Measurements from ENCODE around the gene MYNN.
"Not testable (repeated sequence)": the region's sequence is repeated elsewhere in the genome, so short reads cannot be mapped to it uniquely, and the experiment has no call there.

The MYNN gene

DNA sequence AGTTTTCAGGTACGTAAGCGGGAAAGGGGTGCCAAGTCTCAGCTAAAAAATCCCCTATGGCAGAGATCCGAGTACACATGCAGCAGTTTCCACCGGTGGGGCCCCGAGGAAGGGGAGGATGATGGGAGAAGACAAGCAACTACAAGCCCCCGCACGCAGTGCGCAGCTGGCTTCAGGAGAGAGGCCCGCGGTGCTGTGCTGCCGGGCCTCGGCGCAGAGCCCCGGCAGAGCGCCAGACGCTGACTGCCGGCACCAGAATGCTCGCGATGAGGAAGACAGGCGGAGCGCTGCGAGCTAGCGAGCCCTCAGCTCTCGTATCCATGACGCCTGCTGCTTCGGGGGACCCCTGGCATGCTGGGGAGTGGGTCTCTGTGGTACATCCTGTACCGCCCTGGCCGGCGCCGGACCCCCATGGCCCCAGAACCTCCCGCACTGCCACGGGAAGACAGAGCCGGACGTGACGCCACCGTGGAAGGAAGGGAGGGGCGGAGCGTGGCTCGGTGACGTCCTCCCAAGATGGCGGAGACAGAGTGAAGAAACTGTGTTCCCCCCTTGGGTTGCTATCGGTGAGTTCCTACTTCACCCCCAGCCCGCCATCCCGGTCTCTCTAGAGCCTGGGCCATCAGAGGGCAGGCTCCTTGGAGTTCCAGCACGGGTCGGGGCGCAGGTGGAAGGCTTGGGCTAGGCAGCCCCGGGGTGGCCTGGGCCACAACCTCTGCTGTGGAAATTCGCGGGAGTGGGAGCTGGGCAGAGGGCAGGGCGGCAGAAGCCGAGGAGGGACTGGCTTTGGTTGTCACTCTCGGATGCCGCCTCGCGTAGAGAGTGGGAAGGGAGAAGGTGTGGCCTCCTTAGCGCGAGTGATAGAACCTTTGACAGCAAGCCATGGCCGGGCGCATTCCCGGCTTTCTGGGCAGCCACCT is at the start of gene MYNN:
TSS of gene MYNN (plus strand) at position 500 of the 920 bp plus-strand sequence. CDS start 900 bp downstream, outside the sequence.
- peak; percentile 98 for DNase-seq

DNA sequence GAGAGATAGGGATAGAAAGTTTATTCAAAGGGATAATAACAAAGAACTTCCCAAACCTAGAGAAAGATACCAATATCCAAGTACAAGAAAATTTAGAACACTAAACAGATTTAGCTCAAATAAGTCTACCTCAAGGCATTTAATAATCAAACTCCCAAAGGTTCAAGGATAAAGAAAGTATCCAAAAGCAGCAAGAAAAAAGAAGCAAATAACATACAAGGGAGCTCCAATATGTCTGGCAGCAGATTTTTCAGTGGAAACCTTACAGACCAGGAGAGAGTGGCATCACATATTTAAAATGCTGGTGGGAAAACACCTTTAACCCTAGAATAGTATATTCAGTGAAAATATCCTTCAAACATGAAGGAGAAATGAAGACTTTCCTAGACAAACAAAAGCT is 41.3 kb upstream of the MYNN start:
- not testable (repeated sequence) for DNase-seq

DNA sequence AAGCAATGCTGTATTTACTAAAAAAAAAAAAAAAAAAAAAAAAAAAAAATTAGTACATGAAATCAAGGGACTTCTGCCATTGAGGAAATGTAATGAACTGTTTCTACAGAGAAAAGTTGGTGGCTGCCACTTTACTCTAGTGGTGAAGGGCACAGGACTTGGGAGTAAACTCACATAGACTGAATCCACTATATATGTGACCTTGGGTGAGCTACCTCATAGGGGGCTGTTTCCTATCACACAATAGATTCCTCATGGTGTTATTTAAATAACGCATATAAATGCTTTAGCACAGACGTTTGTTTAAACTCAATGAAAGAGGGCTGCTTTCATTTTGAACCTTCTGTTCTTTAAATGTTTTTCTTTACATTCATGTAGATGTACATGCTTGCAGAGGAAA is 34.1 kb upstream of the MYNN start:
- no peak for DNase-seq

DNA sequence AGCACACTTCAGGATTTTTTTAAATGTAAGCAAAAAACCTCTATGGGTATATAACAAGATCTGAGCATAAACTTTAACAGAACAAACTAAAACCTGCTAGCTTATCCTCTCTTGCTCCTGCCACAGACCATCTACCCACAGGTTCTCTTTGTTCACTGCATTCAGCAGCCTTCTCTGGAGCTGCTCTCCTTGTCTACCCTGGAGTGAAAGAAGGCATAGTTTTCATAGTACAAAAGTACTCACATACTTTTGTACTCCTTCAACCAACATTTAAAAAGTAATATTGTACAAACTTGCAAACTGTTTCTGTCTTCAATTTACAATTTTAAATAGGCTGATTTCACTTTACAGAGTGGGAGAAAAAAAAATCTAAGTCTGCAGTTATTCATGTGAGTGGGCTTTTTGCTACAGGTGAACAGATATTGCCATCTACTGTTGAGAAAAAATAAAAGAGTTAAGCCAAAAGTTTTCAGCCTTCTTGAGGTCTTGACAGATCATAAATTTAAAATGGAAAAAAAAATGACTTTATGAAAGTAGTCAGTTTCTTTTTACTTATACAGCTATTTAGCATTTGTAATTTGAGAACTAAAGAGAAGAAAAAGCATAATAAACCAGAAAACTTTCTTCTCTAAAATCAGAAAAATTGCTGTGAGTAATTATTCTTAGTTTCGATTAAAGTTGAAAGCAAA is 28.7 kb upstream of the MYNN start:
- peak; percentile 44 for DNase-seq

DNA sequence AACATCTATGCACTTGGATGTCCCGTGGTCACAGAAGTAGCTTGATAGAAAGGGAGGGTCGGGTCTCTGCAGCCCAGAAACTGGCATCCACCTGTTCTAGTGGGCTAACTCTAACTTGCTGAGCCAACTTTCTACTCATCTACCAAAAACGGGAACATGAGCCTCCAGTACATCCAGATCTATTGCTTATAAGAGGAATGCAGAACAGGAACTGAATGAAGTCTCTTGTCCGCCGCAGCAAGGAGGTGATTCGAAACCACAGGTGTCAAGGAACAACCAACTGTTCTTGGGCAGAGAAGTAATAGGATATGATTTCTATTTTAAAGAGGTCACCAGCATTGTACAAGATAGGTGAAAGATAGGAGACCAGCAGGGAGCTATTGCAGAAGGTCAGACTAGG is 26.3 kb upstream of the MYNN start:
- no peak for DNase-seq

DNA sequence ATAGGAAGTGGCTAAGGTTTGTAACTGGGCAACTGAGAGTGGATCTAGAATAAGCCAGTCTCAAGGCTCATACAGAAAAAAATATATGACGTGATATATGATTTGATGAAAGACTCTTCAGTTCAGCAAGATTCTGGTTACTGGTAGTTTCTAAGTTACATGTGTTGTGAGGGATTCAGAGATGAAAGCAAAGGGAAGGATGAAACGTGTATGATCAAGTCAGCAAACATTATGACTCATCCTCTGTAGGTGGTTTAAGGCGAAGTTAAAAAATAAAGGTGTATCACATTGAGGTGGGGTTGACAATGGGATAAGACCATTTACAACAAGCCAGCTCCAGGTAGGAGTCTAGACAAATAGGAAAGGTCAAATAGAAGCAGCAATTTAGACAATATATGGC is 24.5 kb upstream of the MYNN start:
- no peak for DNase-seq

DNA sequence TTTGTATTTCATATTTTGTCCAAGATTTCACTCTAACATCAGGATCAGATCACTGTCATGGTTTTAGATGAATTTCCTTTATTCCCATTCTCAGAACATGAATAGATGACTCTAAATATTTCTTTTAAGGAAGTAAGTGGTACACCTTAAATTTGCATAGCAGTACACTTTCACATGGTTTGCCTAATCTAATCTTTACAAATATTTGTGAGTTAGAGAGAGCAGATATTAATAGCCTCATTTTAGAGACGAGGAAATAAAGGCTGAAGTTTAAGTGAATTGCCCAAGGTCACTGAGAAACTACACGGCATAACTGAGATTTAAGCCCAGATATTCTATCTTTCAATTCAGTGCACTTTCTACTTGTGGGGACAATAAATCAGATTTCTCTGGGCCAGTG is 22.5 kb upstream of the MYNN start:
- DNase-seq: no peak

DNA sequence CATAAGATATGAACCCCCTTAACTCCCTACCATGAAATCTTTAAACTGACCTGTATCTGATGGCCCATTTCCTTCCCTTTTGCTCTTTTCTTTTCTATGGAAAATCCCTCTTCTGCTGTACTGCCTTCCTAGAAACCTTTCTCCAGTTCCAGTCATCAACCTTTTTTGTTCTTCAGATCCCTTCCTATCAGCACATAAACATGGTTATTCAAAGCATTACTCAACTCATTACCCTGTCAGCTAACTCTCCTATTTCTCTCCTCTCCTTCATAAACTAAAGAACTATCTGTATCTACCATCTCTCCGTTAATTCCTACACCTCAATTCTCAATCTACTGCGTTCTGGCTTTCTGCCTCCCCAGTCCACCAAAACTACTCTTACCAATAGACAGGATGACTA is 21.3 kb upstream of the MYNN start:
- no peak for DNase-seq

DNA sequence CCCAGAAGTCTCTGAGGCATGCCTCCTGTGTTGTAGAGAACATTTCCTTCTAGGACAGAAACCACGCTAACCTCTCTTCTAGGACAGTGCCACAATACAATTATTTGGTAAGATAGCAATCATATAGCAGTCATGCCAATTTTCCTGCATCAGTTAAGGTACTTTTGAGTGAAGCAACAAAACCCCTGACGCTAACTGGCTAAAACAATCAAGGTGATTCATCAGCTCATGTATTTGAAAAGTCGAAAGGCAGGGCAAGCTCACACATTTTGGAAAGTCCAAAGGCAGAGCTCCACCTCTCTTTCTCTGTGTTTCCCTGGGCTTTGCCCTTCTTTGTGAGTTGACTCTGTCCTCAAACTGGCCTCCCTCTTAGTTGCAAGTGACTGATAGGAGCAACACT is 18.5 kb upstream of the MYNN start:
- no peak for DNase-seq

DNA sequence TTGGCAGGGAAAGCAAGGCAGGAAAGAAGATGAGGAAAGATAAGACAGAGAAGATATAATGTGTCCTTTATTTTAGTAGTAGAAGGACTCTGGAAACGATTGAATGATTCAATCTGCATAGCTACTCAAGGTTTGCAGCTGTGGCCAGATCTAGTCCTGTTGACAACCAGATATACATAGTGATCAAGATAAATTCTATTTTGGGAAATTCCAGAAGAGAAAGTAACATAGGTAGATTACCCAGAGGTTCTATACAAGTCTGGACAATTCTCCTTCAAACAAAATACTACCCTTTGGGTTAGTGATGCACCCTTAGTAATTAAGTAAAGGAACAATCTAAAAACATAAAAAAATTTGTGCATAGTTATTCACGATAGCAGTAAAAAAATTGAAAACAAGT is 17.7 kb upstream of the MYNN start:
- DNase-seq: no peak

DNA sequence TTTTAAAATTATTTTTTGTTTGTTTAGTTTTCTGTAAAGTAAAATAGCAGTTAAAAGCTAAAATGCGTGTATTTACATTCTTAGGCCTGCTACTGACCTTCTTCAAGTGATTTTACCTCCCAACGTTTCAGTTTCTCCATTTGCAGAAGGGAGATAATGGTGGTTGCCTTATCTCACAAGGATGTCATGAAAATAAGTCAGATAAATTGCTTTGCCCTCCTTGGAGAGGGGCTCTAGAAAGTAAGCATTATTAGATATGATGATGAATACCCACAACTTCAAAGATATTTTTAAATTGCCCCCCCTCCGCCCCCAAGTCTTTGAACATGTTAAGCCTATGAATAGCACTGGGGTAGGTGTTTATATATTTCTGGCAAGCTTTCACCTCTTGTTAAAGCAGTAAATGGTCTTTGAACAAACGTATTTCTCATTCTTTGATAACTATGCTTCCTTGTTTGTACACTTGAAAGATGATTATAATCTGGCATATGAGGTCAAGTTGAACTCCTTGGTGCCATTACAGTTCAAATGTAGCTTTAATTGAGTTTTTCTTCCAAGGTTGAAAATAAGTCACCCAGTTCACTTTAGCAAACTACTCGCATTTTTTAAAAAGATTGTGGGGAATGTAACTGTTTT is 14.7 kb upstream of the MYNN start:
- DNase-seq: no peak

DNA sequence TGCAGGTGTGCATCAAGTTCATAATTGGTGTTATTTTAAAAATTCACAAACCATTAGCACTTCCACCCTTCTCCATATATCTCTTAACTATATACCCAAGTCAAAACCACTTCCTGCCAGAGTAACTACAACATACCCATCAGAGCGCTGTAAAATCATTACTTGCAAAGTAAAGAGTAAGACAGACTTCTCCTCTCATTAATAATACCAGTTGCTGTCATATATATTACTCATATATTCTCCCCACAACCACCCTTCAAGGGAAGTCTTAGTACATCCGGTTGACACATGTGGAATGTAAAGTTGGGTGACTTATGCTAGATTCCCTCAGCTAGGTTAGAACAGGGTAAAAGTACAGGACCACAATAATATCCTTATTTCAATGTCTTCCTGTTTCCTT is 13.9 kb upstream of the MYNN start:
- no peak for DNase-seq

DNA sequence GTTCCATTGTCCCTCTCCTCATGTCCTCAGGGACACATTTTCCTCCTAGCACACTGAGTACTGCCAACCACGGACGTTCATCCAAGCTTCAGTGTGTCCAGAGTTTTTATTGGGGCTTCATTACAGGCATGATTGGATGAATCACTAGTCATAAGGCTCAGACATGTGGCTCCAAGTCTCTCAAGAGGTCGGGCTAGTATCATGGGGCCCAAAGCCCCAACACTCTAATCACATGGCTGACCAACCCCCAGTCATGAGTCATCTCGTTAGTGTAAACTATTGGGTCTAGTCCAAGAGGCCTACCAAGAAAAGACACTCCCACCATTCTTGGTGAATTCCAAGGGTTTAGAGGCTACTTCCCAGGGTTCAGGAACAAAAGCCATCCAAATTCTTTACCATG is 12.7 kb upstream of the MYNN start:
- no peak for DNase-seq

DNA sequence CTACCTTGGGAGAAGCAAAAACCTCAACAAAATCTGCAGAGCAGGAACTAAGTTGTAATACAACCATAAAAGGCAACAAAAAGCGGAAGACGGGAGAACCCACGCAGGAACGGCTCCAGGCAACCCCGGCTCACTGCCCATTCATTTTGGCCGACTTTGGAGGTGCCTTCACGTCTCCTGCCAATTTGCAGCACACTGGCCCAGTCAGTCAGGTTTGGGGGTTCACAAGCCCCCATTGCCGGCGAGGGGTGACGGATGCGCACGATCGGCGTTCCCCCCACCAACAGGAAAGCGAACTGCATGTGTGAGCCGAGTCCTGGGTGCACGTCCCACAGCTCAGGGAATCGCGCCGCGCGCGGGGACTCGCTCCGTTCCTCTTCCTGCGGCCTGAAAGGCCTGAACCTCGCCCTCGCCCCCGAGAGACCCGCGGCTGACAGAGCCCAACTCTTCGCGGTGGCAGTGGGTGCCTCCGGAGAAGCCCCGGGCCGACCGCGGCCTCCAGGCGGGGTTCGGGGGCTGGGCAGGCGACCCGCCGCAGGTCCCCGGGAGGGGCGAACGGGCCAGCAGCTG is 8.8 kb upstream of the MYNN start:
- peak; percentile 62 for DNase-seq

DNA sequence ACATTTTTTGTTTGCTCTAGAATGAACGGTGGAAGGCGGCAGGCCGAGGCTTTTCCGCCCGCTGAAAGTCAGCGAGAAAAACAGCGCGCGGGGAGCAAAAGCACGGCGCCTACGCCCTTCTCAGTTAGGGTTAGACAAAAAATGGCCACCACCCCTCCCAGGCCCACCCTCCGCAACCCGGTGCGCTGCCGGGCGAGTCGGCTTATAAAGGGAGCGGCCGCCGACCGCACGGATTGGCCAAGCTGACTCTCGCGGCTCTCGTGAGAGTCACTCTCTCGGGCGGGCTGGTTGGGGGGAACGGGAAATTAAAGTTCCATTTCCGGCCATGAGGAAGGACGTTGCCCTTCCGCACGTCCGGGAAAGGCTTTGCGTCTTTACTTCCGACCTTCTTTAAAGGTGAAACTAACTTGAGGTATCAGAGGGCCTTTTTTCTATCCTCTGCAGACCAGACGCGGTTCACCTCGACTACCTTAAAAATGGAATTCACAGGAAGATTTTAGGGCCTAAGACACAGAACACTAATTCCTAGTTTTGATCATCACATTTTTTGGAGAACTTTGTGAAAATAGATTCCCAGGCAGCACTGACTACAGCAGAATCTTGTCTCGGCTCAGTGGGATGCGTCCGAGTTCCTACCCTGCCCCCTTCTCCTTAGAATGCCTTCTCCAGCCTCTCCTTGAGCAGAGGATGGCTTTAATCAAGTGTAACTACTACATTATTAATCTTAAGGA is 8.1 kb upstream of the MYNN start, which contains the start of gene TERC:
TSS of gene TERC (minus strand) at position 179 of the 731 bp plus-strand sequence.
- DNase-seq: peak; percentile 99

DNA sequence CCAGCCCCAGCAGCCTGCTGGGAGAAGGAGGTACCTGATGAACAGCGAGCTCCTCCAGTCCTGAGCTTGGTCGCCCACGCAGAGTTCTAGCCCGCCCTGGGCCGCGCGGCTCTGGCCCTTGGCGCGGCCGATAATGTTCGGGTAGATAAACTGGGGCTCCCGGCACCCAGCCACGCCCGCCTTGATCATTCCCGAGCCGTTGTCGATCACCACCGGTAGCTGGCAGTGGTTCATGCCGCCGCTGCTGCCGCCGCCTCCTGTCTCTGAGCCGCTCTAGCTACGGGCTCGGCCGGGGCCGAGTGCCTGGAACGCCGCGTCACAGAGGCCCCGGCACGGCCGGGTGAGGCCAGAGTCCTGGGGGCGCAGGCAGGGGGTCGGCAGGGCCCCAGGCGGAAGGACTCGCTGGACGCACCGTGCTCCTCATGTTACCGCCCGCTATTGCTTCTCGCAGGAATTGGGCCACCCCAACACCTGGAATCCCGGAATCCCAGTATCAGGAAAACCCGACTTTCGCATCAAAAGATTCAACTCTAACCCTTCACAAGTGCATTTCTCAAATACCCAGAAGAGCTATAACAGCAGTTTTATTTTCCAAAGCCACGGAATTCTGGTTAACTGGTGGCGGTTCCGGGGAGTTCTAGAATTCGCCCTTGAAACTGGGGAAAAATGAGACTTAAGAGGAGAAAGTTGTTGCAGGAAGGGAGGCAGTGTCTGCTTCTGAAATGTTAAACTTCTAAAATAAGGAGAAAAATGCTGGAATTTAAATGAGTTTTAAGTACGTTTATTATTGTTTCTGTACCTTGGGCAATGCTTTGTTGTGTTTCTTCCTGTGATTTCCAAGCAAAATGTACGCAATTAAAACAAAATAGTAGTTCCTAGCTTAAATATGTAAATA is 3.7 kb upstream of the MYNN start, which contains the start of gene ACTRT3:
TSS of gene ACTRT3 (minus strand) at position 275 of the 895 bp plus-strand sequence. CDS start at position 234, 41 bp downstream.
- DNase-seq: no peak

DNA sequence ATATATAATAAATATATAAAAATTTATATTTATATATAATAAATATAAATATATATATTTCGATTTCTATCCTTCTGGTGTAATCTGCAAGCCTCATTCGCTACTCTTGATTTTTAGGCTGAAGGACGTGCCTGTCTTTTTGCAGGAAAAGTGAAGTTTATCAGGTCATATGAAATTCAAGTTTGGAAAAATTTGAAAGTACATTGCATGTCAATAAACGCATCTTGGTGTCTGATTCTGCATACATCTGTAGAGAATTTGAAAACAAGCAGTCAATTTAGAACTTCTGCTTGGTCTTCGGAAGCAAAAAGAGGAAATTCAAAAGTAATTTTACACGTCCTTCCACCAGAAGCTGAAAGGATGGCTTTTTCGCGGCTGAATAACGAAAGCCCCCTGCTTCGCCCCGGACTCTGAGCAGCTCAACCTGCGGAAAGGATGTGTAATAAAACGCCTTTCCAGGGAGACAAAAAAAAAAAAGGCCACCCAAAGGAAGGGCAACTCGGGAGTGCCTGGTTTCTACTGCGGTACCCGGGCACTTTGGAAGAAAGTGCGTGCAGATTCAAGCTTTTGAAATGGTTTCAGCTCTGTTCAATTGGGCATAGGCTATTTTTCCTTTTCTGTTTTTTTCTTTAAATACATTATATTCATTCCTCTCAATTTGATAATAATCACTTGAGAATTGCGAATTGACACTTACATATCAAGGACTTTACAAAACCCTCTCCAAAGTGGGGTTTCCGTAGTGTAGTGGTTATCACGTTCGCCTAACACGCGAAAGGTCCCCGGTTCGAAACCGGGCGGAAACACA is 1.5 kb upstream of the MYNN start:
- DNase-seq: peak; percentile 97

DNA sequence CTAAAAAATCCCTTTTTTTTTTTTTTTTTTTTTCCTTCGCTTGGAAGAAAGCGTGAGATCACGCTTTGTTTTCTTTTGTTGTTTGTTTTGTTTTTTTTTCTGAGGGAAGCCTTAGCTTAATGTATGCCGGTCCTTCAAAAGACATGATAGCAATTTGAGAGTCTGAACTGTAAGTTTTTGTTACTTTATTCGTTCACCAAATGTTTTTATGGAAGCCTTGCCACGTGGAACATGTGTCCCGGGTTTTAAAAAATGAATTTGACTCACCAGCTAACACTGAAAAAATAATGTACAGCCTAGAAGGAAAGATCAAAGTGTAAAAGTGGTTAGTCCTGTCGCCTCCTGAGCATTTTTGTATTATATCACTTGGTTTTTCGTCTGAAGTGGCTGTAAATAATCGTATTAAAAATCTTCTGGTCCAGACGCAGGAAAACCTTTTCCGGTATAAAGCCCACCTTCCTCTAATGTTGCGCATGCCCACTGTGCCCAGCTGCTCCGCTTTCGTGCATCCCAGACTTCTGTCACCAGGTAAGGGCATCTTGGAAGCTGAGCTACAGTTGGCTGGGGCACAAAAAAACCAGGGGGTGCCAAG is 795 bp upstream of the MYNN start:
- DNase-seq: peak; percentile 97

DNA sequence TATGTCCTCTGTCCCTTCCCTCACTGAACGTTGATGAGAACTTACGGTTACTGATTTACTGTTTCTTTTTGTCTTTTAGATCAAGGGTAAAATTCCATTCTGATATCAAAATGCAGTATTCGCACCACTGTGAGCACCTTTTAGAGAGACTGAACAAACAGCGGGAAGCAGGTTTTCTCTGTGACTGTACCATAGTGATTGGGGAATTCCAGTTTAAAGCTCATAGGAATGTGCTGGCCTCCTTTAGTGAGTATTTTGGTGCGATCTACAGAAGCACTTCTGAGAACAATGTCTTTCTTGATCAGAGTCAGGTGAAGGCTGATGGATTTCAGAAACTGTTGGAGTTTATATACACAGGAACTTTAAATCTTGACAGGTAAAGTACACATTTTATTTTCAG is 990 bp downstream of the MYNN start:
- no peak for DNase-seq

DNA sequence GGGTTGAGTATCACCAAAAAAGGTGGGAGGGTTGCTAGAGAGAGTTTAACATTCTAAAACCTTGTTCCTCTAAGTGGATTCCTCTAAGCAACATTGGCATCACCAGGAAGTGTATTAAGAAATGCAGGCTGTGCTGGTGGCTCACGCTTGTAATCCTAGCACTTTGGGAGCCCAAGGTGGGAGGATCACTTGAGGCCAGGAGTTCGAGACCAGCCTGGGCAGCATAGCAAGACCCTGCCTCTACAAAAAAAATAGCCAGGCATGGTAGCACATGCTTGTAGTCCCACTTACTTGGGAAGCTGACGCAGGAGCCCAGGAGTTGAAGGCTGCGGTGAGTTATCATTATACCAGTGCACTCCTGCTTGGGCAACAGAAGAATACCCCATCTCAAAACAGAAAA is 4.6 kb downstream of the MYNN start:
- no peak for DNase-seq

Data from NCI-H1105 (cell line).